Measurements from ENCODE around the gene SPATA21. TPM values are rescaled to one million over a fixed set of nuclear protein-coding genes. Genes with fewer than 3 reads are reported as not detected.

SPATA21 gene
- total RNA-seq, 2 donors from 2014 or later = not detected

DNA sequence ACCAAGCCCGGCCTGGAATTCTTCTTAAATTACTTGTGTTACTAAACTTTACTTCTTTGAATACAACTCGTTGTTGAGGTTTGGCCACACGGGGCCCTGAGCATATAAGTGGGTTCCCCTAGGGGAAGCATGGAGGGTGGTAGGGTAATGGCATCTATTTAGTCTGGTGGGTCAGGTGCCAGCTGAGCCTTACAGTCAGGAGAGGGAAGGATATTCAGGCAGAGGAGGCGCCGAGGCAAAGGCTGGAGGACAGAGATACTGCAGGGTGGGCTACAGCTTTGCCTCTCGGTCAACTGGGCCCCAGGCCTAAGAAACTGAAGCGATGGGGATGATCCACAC lies 2.9 kb upstream of the SPATA21 start:
- Histone ChIP-seq H3K4me1 (peaks cover 21% of the 10 kb centered on the region), H3K27ac (peak overlapping the region in 3 of 4 donors; percentile 52 to 78 (median 67)), H3K4me3 (no peak overlapping the region), H3K36me3 (replicated peaks in 1 of 2; ENCODE audit: insufficient read depth in 1 of 2, low read depth in 2 of 2) (peaks cover 0 to 2% of the 10 kb centered on the region in 2 donors), H3K27me3 (no peaks in the 10 kb centered on the region), H3K9me3 (no peaks in the 10 kb centered on the region)
- TF ChIP-seq, protein P1, sequence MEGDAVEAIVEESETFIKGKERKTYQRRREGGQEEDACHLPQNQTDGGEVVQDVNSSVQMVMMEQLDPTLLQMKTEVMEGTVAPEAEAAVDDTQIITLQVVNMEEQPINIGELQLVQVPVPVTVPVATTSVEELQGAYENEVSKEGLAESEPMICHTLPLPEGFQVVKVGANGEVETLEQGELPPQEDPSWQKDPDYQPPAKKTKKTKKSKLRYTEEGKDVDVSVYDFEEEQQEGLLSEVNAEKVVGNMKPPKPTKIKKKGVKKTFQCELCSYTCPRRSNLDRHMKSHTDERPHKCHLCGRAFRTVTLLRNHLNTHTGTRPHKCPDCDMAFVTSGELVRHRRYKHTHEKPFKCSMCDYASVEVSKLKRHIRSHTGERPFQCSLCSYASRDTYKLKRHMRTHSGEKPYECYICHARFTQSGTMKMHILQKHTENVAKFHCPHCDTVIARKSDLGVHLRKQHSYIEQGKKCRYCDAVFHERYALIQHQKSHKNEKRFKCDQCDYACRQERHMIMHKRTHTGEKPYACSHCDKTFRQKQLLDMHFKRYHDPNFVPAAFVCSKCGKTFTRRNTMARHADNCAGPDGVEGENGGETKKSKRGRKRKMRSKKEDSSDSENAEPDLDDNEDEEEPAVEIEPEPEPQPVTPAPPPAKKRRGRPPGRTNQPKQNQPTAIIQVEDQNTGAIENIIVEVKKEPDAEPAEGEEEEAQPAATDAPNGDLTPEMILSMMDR (IDR thresholded peaks at IDR 0.05) = no peak
- intact Hi-C loops (cut with DNase I) = no loop called here
- peak in 1 of 4 donors; percentile 15 for DNase-seq
- WGBS, 2 donors = 40 to 50% methylated on average over 6 to 7 of the region's 7 CpGs
- ATAC-seq = peak; percentile 5

DNA sequence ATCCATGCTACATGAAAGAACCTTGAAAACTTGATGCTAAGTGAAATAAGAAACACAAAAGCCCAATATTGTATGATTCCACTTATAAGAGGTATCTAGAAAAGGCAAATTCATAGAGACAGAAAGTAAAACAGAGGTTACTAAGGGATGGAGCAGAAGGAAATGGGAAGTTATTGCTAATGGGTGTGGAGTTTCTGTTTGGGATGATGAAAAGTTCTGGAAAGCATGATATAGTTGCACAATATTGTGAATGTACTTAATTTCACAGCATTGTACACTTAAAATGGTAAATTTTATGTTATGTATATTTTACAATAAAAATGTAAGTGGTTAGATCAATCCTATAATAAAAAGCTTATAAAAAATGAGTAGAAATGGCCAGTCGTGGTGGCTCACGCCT lies 1.7 kb upstream of the SPATA21 start:
- intact Hi-C loops (cut with DNase I) = no loop called here
- H3K36me3 ChIP-seq (replicated peaks in 1 of 2; ENCODE audit: insufficient read depth in 1 of 2, low read depth in 2 of 2) = no peaks in the 10 kb centered on the region

DNA sequence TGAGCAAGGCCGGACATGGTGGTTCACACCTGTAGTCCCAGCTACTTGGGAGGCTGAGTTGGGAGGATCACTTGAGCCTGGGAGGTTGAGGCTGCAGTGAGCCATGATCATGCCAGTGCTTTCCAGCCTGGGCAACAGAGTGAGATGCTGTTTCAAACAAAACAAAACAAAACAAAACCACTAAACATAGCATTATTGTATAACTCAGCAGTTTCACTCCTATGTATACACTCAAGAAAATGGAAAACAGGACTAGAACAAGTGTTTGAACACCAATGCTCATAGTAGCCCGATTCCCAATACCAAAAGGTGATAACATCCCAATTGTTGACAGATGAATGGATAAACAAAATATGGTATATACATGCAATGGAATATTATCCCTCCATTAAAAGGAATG lies 1.3 kb upstream of the SPATA21 start:
- WGBS, 2 donors = 55 to 78% methylated on average over 2 of the region's 2 CpGs
- no peak for TF ChIP-seq POLR2A (IDR thresholded peaks at IDR 0.05)
- TF ChIP-seq, protein P1 (IDR thresholded peaks at IDR 0.05) = no peak
- DNase-seq = no peak
- H3K36me3 ChIP-seq (replicated peaks in 1 of 2; ENCODE audit: insufficient read depth in 1 of 2, low read depth in 2 of 2) = no peaks in the 10 kb centered on the region
- ATAC-seq = no peak
- no peak overlapping the region for H3K4me3 ChIP-seq
- peaks cover 21% of the 10 kb centered on the region for H3K4me1 ChIP-seq
- no peaks in the 10 kb centered on the region for H3K27me3 ChIP-seq
- intact Hi-C loops (cut with DNase I) = no loop called here
- no peaks in the 10 kb centered on the region for H3K9me3 ChIP-seq
- H3K27ac ChIP-seq = no peak overlapping the region

More for the DNA sequence above, 1.7 kb upstream of the SPATA21 start:
- 78 to 81% methylated on average over 2 of the region's 2 CpGs for WGBS, 2 donors
- H3K27ac ChIP-seq = no peak overlapping the region
- no peaks in the 10 kb centered on the region for H3K9me3 ChIP-seq
- ATAC-seq = no peak
- H3K27me3 ChIP-seq = no peaks in the 10 kb centered on the region
- H3K4me3 ChIP-seq = no peak overlapping the region
- TF ChIP-seq, protein P1 (IDR thresholded peaks at IDR 0.05) = no peak
- no peak for TF ChIP-seq POLR2A (IDR thresholded peaks at IDR 0.05)
- DNase-seq = no peak
- H3K4me1 ChIP-seq = peaks cover 21% of the 10 kb centered on the region

DNA sequence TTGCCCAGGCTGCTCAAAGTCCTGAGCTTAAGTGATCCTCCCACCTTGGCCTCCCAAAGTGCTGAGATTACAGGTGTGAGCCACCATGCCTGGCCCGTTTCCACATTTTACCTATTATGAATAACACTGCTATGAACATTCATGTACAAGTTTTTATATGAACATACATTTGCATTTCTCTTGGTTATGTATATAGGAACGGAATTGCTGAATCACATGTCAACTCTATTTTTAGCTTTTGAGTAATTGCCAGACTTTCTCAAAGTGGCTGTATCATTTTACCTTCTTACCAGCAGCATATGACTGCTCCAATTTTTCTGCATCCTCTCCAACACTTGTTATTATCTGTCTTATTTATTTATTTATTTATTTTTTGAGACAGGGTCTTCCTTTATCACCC lies 2.7 kb downstream of the SPATA21 start:
- H3K4me1 ChIP-seq = no peaks in the 10 kb centered on the region
- no peak overlapping the region for H3K4me3 ChIP-seq
- no peaks in the 10 kb centered on the region for H3K36me3 ChIP-seq (replicated peaks in 1 of 2; ENCODE audit: insufficient read depth in 1 of 2, low read depth in 2 of 2)
- WGBS, 2 donors = 38 to 39% methylated on average over 2 of the region's 2 CpGs
- ATAC-seq (no peak), DNase-seq (no peak)
- intact Hi-C loops (cut with DNase I) = no loop called here
- TF ChIP-seq, protein P1 (IDR thresholded peaks at IDR 0.05) = no peak
- no peak for TF ChIP-seq POLR2A (IDR thresholded peaks at IDR 0.05)
- no peaks in the 10 kb centered on the region for H3K27me3 ChIP-seq
- H3K9me3 ChIP-seq = no peaks in the 10 kb centered on the region
- H3K27ac ChIP-seq = no peak overlapping the region

DNA sequence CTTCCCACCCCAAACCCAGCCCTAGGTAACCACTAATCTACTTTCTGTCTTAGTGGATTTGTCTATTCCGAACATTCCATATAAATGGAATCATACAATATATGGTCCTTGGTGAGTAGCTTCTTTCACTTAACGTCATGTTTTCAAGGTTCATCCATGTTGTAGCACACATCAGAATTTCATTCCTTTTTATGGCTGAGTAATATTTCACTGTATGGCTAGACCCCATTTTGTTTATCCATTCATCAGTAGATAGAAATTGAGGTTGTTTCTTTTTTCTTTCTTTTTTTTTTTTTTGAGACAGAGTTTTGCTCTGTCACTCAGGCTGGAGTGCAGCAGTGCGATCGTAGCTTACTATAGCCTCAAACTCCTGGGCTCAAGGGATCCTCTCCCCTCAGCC lies 3.2 kb downstream of the SPATA21 start:
- H3K9me3 ChIP-seq = no peaks in the 10 kb centered on the region
- ATAC-seq = no peak
- TF ChIP-seq, protein P1 (IDR thresholded peaks at IDR 0.05) = no peak
- TF ChIP-seq POLR2A (IDR thresholded peaks at IDR 0.05) = no peak
- no peaks in the 10 kb centered on the region for H3K4me1 ChIP-seq
- no peaks in the 10 kb centered on the region for H3K27me3 ChIP-seq
- 85 to 86% methylated on average over 4 of the region's 4 CpGs for WGBS, 2 donors
- intact Hi-C loops (cut with DNase I) = no loop called here
- no peak overlapping the region for H3K4me3 ChIP-seq
- H3K27ac ChIP-seq = no peak overlapping the region
- no peaks in the 10 kb centered on the region for H3K36me3 ChIP-seq (replicated peaks in 1 of 2; ENCODE audit: insufficient read depth in 1 of 2, low read depth in 2 of 2)
- DNase-seq = no peak

Measured in body of pancreas (tissue), 4 donors.